Prostate gland (tissue), 2 donors: ENCODE data around the gene SNN.

Experiments used
- POLR2AphosphoS5 ChIP-seq: sonication (generic); formaldehyde crosslinking; IDR thresholded peaks from one replicate; pipeline ENCODE4 v1.6.1; 2017; ENCODE audit warnings: antibody characterized with exemption
- TF ChIP-seq, protein P1 (sequence below), 4 experiments: fragments of 200-600 bp in 2 of 4; fragments of 450-650 bp in 2 of 4; sonication (generic) in 2 of 4; IDR thresholded peaks; 1 replicate in 3 of 4; 2 replicates in 1 of 4; pipeline ENCODE4 v1.5.1; 2016 to 2019; ENCODE audit warnings: antibody characterized with exemption in 4 of 4, mild to moderate bottlenecking in 2 of 4, moderate library complexity in 2 of 4

GRCh38 chr16:11673091-11674000 lies 5.1 kb downstream of the SNN start:
- TF ChIP-seq, protein P1, sequence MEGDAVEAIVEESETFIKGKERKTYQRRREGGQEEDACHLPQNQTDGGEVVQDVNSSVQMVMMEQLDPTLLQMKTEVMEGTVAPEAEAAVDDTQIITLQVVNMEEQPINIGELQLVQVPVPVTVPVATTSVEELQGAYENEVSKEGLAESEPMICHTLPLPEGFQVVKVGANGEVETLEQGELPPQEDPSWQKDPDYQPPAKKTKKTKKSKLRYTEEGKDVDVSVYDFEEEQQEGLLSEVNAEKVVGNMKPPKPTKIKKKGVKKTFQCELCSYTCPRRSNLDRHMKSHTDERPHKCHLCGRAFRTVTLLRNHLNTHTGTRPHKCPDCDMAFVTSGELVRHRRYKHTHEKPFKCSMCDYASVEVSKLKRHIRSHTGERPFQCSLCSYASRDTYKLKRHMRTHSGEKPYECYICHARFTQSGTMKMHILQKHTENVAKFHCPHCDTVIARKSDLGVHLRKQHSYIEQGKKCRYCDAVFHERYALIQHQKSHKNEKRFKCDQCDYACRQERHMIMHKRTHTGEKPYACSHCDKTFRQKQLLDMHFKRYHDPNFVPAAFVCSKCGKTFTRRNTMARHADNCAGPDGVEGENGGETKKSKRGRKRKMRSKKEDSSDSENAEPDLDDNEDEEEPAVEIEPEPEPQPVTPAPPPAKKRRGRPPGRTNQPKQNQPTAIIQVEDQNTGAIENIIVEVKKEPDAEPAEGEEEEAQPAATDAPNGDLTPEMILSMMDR (IDR thresholded peaks at IDR 0.05), result no peak
- no peak for TF ChIP-seq POLR2AphosphoS5
